PFSK-1 (cell line): ENCODE measurements around the gene PNLIPRP3.

Experiments
- POLR2AphosphoS5 ChIP-seq: IDR thresholded peaks from 2 replicates; pipeline ENCODE4 v1.6.1; 2012; ENCODE audit warnings: low read depth, mild to moderate bottlenecking, control low read depth, low read length, moderate library complexity
- SIN3A ChIP-seq: IDR thresholded peaks from 2 replicates; pipeline ENCODE4 v1.6.1; 2012; ENCODE audit warnings: mild to moderate bottlenecking, low read length, moderate library complexity, borderline replicate concordance; ENCODE audit not compliant: insufficient read depth
- TAF1 ChIP-seq: IDR thresholded peaks from 2 replicates; pipeline ENCODE4 v1.6.1; 2012; ENCODE audit warnings: low read length, control low read depth, borderline replicate concordance; ENCODE audit not compliant: insufficient read depth
- TF ChIP-seq, protein P1 (sequence below), 2 experiments: IDR thresholded peaks; 2 replicates each; pipeline versions ENCODE4 v1.6.1 to v1.8.0; 2011 to 2012; ENCODE audit warnings: low read depth in 2 of 2, low read length in 2 of 2, control low read depth in 1 of 2, inconsistent platforms in 1 of 2, mild to moderate bottlenecking in 1 of 2, moderate library complexity in 1 of 2; ENCODE audit not compliant: insufficient read depth in 1 of 2

DNA sequence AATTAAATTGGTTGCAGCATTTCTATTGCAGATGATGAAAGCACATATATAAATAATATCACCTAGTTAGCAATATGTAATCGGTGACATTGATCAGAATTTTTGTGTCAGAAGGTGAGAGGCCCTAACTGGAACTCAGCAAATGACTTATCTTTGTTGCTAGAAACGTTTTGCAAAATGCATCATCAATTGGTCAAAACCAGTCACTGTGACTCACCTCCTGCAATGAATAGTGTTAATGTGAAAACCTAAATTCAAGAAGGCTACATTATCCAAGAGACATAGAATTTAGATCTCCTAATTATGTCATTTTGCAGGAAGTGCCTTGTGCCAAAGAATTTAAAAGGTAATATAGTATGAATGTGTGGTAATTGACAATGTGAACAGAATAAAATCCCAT lies 9.8 kb upstream of the PNLIPRP3 start:
- TF ChIP-seq POLR2AphosphoS5 (no peak), TAF1 (no peak), SIN3A (no peak)
- TF ChIP-seq, protein P1, sequence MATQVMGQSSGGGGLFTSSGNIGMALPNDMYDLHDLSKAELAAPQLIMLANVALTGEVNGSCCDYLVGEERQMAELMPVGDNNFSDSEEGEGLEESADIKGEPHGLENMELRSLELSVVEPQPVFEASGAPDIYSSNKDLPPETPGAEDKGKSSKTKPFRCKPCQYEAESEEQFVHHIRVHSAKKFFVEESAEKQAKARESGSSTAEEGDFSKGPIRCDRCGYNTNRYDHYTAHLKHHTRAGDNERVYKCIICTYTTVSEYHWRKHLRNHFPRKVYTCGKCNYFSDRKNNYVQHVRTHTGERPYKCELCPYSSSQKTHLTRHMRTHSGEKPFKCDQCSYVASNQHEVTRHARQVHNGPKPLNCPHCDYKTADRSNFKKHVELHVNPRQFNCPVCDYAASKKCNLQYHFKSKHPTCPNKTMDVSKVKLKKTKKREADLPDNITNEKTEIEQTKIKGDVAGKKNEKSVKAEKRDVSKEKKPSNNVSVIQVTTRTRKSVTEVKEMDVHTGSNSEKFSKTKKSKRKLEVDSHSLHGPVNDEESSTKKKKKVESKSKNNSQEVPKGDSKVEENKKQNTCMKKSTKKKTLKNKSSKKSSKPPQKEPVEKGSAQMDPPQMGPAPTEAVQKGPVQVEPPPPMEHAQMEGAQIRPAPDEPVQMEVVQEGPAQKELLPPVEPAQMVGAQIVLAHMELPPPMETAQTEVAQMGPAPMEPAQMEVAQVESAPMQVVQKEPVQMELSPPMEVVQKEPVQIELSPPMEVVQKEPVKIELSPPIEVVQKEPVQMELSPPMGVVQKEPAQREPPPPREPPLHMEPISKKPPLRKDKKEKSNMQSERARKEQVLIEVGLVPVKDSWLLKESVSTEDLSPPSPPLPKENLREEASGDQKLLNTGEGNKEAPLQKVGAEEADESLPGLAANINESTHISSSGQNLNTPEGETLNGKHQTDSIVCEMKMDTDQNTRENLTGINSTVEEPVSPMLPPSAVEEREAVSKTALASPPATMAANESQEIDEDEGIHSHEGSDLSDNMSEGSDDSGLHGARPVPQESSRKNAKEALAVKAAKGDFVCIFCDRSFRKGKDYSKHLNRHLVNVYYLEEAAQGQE (IDR thresholded peaks at IDR 0.05; ENCODE audit: insufficient read depth in 1 of 2, low read depth in 2 of 2, low read length in 2 of 2), result no peak
